ENCODE data around the gene PAQR4.

PAQR4 gene

GRCh38 chr16:3020247-3020603 is 51.1 kb downstream of the PAQR4 start, which contains the start of gene TNFRSF12A:
Gene TNFRSF12A, plus strand, starts transcription at chr16:3020368. Its CDS starts 30 bp downstream, at chr16:3020398.
- TF ChIP-seq, protein P1, sequence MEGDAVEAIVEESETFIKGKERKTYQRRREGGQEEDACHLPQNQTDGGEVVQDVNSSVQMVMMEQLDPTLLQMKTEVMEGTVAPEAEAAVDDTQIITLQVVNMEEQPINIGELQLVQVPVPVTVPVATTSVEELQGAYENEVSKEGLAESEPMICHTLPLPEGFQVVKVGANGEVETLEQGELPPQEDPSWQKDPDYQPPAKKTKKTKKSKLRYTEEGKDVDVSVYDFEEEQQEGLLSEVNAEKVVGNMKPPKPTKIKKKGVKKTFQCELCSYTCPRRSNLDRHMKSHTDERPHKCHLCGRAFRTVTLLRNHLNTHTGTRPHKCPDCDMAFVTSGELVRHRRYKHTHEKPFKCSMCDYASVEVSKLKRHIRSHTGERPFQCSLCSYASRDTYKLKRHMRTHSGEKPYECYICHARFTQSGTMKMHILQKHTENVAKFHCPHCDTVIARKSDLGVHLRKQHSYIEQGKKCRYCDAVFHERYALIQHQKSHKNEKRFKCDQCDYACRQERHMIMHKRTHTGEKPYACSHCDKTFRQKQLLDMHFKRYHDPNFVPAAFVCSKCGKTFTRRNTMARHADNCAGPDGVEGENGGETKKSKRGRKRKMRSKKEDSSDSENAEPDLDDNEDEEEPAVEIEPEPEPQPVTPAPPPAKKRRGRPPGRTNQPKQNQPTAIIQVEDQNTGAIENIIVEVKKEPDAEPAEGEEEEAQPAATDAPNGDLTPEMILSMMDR (IDR thresholded peaks at IDR 0.05): no peak
- peak; percentile 88 for DNase-seq (ENCODE audit: low spot score)
- Histone ChIP-seq H3K4me3 (peak within 1 kb of the TSS; percentile 97), H3K27ac (peak within 1 kb of the TSS; percentile 96 to 100)

DNA sequence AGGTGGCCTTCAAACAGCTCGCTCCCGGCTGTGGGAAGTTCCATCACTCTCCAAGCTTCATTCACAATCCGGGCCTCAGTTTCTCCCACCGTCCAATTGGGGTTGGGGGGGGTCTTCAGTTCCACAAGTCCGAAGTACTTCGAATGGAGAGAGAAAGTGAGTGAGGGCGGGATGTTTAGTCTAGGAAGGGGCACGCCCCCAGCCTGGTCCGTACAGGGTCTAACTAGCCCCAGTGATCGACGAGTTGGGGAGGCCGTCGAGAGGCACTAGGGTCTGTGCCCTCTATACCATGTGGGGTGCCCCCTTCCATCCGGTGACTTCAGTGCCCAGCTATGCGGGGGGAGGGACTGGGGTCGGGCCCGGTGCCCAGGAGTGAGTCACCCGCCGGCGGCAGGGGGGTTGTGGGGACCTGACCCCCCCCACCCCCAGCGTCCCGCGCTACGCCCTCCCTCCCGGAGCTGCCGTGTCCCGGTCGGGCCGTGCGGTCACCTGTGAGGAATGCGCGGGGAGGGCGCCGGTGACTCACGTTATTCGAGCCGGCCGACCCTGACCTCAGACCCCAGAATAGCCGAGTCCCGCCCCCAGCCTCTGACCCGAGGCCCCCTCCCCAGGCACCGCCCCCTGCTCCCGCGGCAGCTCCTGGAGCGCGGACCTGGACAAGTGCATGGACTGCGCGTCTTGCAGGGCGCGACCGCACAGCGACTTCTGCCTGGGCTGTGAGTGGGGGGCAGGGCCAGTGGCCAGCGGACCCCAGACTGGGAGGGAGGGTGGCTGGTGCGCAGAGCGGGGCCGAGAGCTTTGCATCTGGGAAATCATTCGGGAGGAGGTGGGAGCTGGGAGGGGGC is 51.7 kb downstream of the PAQR4 start:
- Histone ChIP-seq H3K27ac (peak overlapping the region; percentile 96 to 100), H3K4me3 (peak overlapping the region; percentile 97)
- TF ChIP-seq, protein P1 (IDR thresholded peaks at IDR 0.05): no peak
- peak; percentile 94 for DNase-seq (ENCODE audit: low spot score)

GRCh38 chr16:3021449-3022207 is 52.5 kb downstream of the PAQR4 start:
- DNase-seq (ENCODE audit: low spot score): peak; percentile 85
- TF ChIP-seq, protein P1 (IDR thresholded peaks at IDR 0.05): no peak
- peak overlapping the region; percentile 96 to 100 for H3K27ac ChIP-seq
- H3K4me3 ChIP-seq: peak overlapping the region; percentile 97

DNA sequence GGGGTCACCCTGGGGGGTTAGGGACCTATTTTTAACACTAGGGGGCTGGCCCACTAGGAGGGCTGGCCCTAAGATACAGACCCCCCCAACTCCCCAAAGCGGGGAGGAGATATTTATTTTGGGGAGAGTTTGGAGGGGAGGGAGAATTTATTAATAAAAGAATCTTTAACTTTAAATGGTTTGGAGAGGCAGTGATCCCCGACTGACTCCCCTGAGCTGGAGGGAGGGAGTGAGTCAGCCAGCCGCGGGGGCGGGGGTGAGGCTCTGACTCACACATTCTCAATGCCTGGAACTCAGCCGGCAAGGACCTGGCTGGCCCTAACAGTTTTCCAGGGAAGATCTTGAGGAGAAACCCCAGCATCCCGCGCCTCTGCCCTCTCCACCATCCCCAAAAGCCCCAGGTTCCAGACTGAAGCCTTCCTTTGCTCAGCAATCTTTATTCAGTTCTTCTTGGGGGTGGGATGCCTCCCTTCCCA is 53.1 kb downstream of the PAQR4 start:
- Histone ChIP-seq H3K4me3 (peak overlapping the region; percentile 97), H3K27ac (peak overlapping the region; percentile 96 to 100)
- TF ChIP-seq, protein P1 (IDR thresholded peaks at IDR 0.05): no peak
- peak; percentile 96 for DNase-seq (ENCODE audit: low spot score)

- Histone ChIP-seq H3K27ac (peak overlapping the region; percentile 96 to 100), H3K4me3 (peak overlapping the region; percentile 97)
- TF ChIP-seq, protein P1 (IDR thresholded peaks at IDR 0.05): no peak
- peak; percentile 89 for DNase-seq (ENCODE audit: low spot score)
Measured at GRCh38 chr16:3022684-3023414, 53.7 kb downstream of the PAQR4 start.

Measured in coronary artery (tissue), 2 donors.